ENCODE measurements around the gene TSPYL2.
A peak's percentile ranks its signal among the peaks of the same experiment; 100 is the strongest.

Gene TSPYL2

GRCh38 chrX:53116101-53116500 lies 33.9 kb downstream of the TSPYL2 start:
- FAIRE-seq (peak; percentile 28), DNase-seq (ENCODE audit: insufficient read length, low spot score) (no peak)

- no peak for FAIRE-seq
- DNase-seq (ENCODE audit: insufficient read length, low spot score): no peak
These were observed 39.8 kb downstream of the TSPYL2 start for GRCh38 chrX:53122013-53122412.

GRCh38 chrX:53125506-53125905 lies 43.3 kb downstream of the TSPYL2 start:
- no peak for FAIRE-seq

GRCh38 chrX:53126377-53126776 lies 44.2 kb downstream of the TSPYL2 start:
- FAIRE-seq (no peak), DNase-seq (ENCODE audit: insufficient read length, low spot score) (no peak)

More at GRCh38 chrX:53125506-53125905, 43.3 kb downstream of the TSPYL2 start:
- no peak for DNase-seq (ENCODE audit: insufficient read length, low spot score)

DNA sequence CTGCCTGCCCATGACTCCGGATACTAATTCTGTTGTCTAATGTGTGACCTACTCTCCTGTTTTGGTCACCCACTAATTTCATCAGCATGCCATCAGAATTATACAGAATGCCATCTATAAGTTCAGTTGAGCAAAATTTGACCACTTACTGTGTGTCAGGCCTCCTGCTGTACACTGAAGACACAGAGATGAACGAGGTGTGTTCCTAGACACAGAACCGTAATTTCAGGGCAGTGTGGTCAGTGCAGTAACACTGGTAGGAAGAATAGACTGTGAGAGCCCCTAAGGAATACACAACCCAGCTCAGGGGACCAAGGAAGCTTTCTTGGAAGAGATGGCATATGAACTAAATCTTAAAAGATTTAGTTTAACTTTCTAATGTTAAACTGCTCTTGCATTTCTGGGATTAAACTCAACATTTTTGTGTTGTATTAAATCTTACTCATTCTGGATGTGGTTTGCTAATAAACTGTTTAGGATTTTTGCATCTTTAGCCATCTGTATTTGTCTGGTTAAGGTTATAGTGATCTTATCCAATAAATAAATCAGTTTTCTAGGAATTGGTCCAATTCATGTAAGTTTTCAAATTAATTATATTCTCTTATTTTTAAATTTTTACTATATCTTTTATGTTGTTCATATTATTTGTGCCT lies 46.1 kb downstream of the TSPYL2 start:
- no peak for FAIRE-seq
- no peak for DNase-seq (ENCODE audit: insufficient read length, low spot score)

DNA sequence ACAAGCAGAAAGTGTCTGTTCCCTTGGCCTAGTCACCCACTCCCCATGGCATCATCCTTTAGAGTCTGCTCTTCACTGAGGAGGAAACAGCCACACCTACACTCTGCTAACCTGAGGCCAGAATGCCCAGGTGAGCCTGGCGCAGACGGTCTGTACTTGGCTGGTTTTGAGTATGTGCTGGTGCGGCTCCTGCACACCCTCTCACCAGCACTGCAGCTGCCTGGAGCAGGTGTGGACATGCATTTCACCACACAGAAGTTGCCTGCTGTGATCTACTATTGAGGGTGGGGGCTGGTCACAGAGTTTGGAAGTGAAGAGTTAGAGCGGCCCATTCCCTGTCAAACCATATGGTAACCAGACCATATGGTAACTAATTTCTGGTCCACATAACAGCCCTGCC lies 51.2 kb downstream of the TSPYL2 start:
- FAIRE-seq (no peak), DNase-seq (ENCODE audit: insufficient read length, low spot score) (no peak)

- DNase-seq (ENCODE audit: insufficient read length, low spot score): no peak
- FAIRE-seq: no peak
These were observed 53.4 kb downstream of the TSPYL2 start for GRCh38 chrX:53135581-53135980.
